Osteoblast (primary cell): ENCODE measurements around the gene SYT10. TPM values are rescaled to one million over a fixed set of nuclear protein-coding genes. Genes with fewer than 3 reads are reported as not detected.

ENCODE experiments used
- DNase-seq: peaks from one replicate; pipeline ENCODE4 v3.0.0; 2011; ENCODE audit warnings: low spot score, mixed read lengths; ENCODE audit not compliant: insufficient read length; ENCODE audit errors: missing footprints
- H2AFZ ChIP-seq: 2 replicates; pipeline ENCODE4 v1.6.0; 2011; ENCODE audit warnings: mild to moderate bottlenecking, low read length
- H3K27ac ChIP-seq: 2 replicates; pipeline ENCODE4 v1.5.1; 2011; ENCODE audit warnings: mild to moderate bottlenecking, low read depth, low read length, moderate library complexity
- H3K27me3 ChIP-seq: 2 replicates; pipeline ENCODE4 v1.6.0; 2012; ENCODE audit warnings: mild to moderate bottlenecking, control low read depth, inconsistent platforms, low read length, moderate library complexity; ENCODE audit not compliant: insufficient read depth
- H3K36me3 ChIP-seq: 2 replicates; pipeline ENCODE4 v1.5.1; 2011; ENCODE audit warnings: mild to moderate bottlenecking, low read length, control low read depth, moderate library complexity; ENCODE audit not compliant: insufficient read depth
- H3K4me1 ChIP-seq: 2 replicates; pipeline ENCODE4 v1.5.1; 2011; ENCODE audit warnings: mild to moderate bottlenecking, low read length, control low read depth, moderate library complexity; ENCODE audit not compliant: insufficient read depth
- H3K4me2 ChIP-seq: 2 replicates; pipeline ENCODE4 v1.6.0; 2011; ENCODE audit warnings: mild to moderate bottlenecking, low read length; ENCODE audit not compliant: insufficient read depth
- H3K4me3 ChIP-seq: fragments of 200-600 bp; sonication (generic); 3 replicates; pipeline ENCODE4 v1.5.1; 2012; ENCODE audit warnings: mild to moderate bottlenecking, low read length, inconsistent platforms; ENCODE audit not compliant: insufficient read depth
- H3K79me2 ChIP-seq: 2 replicates; pipeline ENCODE4 v1.6.0; 2012; ENCODE audit warnings: mild to moderate bottlenecking, low read length, control low read depth, inconsistent platforms; ENCODE audit not compliant: insufficient read depth
- H3K9me3 ChIP-seq: 2 replicates; pipeline ENCODE4 v1.5.1; 2011; ENCODE audit warnings: low read depth, low read length, control low read depth
- H4K20me1 ChIP-seq: 2 replicates; pipeline ENCODE4 v1.6.0; 2012; ENCODE audit warnings: mild to moderate bottlenecking, low read length, control low read depth; ENCODE audit not compliant: insufficient read depth
- total RNA-seq: library from RNA; depleted of rRNA; stranded (reverse); fragments of >200 nt; gene quantifications from 2 replicates; pipeline ENCODE4 v1.2.3, GENCODE V29; 2012
- TF ChIP-seq, protein P1 (sequence below): IDR thresholded peaks from 2 replicates; pipeline ENCODE4 v1.5.1; 2011; ENCODE audit warnings: mild to moderate bottlenecking, low read depth, low read length, moderate library complexity; ENCODE audit errors: extremely low read depth

Gene SYT10, protein sequence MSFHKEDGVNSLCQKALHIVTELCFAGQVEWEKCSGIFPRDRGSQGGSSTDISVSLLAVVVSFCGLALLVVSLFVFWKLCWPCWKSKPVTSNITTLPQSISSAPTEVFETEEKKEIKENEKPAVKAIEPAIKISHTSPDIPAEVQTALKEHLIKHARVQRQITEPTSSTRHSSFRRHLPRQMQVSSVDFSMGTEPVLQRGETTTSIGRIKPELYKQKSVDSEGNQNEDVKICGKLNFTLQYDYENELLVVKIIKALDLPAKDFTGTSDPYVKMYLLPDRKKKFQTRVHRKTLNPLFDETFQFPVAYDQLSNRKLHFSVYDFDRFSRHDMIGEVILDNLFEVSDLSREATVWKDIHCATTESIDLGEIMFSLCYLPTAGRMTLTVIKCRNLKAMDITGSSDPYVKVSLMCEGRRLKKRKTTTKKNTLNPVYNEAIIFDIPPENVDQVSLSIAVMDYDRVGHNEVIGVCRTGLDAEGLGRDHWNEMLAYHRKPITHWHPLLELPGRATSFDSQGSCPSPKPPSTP
- total RNA-seq: not detected in 2 replicates

DNA sequence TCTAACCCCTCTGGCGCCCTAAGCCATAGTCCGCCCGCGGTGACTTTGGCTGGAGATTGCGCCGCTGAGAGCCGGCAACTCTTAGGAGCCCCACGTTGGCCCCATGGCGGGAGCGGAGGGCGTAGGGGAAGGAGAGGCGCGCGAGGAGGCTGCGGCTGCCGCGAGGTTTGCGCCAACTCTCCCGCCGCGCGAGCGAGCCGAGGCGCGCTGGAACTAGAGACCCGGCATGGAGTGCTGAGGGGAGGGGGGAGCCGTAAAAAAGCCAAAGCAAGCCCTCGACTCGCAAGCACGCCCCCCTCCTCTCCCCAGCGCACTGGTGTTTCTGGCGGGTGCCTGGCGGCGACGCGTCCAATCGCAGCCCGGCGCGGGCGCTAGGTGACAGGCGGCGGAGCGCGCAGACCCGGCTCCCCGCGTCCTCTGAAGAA is at the start of gene SYT10:
Gene SYT10, minus strand, starts transcription at position 233 of the 425 bp plus-strand sequence. CDS start 297 bp downstream, outside the sequence.
- no peaks in the 10 kb centered on the region for H3K9me3 ChIP-seq
- no peaks in the 10 kb centered on the region for H3K36me3 ChIP-seq
- DNase-seq: peak; percentile 75
- peak within 1 kb of the TSS; percentile 79 for H3K4me2 ChIP-seq
- TF ChIP-seq, protein P1, sequence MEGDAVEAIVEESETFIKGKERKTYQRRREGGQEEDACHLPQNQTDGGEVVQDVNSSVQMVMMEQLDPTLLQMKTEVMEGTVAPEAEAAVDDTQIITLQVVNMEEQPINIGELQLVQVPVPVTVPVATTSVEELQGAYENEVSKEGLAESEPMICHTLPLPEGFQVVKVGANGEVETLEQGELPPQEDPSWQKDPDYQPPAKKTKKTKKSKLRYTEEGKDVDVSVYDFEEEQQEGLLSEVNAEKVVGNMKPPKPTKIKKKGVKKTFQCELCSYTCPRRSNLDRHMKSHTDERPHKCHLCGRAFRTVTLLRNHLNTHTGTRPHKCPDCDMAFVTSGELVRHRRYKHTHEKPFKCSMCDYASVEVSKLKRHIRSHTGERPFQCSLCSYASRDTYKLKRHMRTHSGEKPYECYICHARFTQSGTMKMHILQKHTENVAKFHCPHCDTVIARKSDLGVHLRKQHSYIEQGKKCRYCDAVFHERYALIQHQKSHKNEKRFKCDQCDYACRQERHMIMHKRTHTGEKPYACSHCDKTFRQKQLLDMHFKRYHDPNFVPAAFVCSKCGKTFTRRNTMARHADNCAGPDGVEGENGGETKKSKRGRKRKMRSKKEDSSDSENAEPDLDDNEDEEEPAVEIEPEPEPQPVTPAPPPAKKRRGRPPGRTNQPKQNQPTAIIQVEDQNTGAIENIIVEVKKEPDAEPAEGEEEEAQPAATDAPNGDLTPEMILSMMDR: no peak
- H3K27ac ChIP-seq: no peak within 1 kb of the TSS
- peak within 1 kb of the TSS; percentile 82 for H2AFZ ChIP-seq
- no peaks in the 10 kb centered on the region for H3K79me2 ChIP-seq
- peaks cover 10% of the 10 kb centered on the region for H3K27me3 ChIP-seq
- H3K4me1 ChIP-seq: no peaks in the 10 kb centered on the region
- H3K4me3 ChIP-seq: peak within 1 kb of the TSS; percentile 70
- H4K20me1 ChIP-seq: no peaks in the 10 kb centered on the region

DNA sequence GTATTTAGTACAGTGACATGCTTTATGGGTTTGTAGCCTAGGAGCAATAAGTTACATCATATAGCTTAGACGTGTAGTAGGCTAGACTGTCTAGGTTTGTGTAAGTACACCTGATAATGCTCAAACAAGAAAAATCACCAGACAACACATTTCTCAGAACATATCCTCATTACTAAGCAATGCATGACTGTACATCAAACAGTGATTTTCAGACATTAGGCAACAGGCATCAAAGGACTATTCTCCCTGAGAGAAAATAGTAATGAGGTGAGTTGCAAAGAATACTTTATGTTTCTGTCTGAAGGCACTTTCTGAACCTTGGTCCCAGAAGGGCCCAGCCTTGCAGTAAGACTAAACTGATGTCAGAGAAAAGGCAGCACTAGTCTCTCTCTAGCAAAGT is 48.4 kb upstream of the SYT10 start:
- H2AFZ ChIP-seq: no peak overlapping the region
- H3K4me3 ChIP-seq: no peak overlapping the region
- TF ChIP-seq, protein P1: no peak
- H3K27me3 ChIP-seq: no peaks in the 10 kb centered on the region
- H3K9me3 ChIP-seq: peaks cover 4% of the 10 kb centered on the region
- no peaks in the 10 kb centered on the region for H3K79me2 ChIP-seq
- H3K36me3 ChIP-seq: no peaks in the 10 kb centered on the region
- no peak for DNase-seq
- no peak overlapping the region for H3K27ac ChIP-seq
- no peaks in the 10 kb centered on the region for H3K4me1 ChIP-seq
- H3K4me2 ChIP-seq: no peak overlapping the region
- H4K20me1 ChIP-seq: no peaks in the 10 kb centered on the region

DNA sequence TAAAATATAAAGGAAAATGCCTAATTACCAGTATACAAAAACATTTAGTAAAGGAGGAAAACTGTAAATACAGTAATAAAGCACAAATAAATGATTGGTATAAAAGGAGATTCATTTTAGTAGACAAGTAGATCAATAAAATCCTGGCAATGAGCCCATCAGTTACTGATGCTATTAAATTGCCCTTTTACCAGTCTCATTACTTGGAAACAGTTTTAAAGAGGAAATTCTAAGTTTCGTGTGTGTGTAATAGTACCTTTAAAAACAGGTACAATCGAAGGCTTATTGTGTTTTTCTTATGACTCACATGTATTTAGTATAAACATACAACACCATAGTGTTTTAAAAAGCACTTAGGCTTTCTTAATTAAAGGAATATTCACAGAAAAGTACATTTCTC is 46.4 kb upstream of the SYT10 start:
- Histone ChIP-seq H3K4me3 (no peak overlapping the region), H3K36me3 (no peaks in the 10 kb centered on the region), H3K27ac (no peak overlapping the region), H3K4me2 (no peak overlapping the region), H3K9me3 (no peaks in the 10 kb centered on the region), H2AFZ (no peak overlapping the region), H4K20me1 (no peaks in the 10 kb centered on the region), H3K27me3 (no peaks in the 10 kb centered on the region), H3K4me1 (no peaks in the 10 kb centered on the region), H3K79me2 (no peaks in the 10 kb centered on the region)
- TF ChIP-seq, protein P1: no peak
- no peak for DNase-seq

DNA sequence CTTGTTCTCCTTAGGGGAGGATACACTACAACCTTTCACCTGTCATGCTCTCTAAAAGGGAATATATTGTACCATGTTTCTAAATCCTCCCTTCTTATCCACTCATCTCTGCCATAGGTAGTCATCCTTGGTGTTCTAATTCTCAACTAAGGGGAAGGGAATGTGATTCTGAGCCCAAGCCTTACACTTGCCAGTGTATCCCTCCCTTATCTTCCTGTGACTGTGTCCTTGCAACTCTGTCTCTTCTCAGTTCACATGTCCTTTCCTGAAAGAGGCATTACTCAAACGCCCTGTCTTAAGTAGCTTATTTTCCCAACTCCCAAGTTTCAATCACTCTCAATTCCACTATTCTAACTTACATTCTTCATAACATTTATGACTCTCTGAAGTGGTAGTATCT is 44.5 kb upstream of the SYT10 start:
- no peaks in the 10 kb centered on the region for H3K36me3 ChIP-seq
- no peaks in the 10 kb centered on the region for H4K20me1 ChIP-seq
- DNase-seq: no peak
- no peaks in the 10 kb centered on the region for H3K27me3 ChIP-seq
- no peak overlapping the region for H3K4me2 ChIP-seq
- no peak overlapping the region for H3K4me3 ChIP-seq
- TF ChIP-seq, protein P1: no peak
- no peak overlapping the region for H3K27ac ChIP-seq
- H3K79me2 ChIP-seq: no peaks in the 10 kb centered on the region
- H2AFZ ChIP-seq: no peak overlapping the region
- H3K4me1 ChIP-seq: no peaks in the 10 kb centered on the region
- H3K9me3 ChIP-seq: no peaks in the 10 kb centered on the region
